ENCODE results near the gene EIF2AK2.

DNA sequence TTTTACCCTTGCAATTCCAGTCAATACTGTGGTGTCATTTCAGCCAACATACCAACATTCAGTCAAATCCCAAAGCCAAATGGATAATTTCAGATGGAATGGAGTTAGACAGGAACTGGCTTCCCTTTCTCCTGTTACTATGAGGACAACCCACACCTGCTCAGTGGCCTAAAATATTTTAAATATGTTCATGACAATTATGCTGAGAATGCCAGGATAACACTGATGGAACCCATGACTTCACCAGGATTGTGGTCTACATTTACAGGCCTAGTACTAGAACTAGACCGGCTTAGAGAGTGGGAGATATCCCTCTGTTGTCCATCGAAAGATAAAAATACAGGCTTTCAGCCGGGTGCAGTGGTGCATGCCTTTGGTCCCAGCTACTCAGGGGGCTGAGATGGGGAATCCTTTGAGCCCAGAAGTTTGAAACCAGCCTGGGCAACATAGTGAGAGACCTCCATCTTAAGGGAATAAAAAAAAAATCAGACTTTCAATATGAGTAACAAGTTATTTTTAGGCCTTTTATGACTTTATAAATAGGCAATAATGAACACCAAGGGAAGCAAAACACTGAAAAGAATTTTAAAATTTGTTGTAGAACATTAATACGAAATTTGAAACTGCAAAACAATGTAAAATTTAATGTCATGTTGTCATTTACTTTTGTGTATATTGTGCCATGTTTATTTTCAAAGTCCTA lies 58.2 kb downstream of the EIF2AK2 start:
- TF ChIP-seq, protein P1, sequence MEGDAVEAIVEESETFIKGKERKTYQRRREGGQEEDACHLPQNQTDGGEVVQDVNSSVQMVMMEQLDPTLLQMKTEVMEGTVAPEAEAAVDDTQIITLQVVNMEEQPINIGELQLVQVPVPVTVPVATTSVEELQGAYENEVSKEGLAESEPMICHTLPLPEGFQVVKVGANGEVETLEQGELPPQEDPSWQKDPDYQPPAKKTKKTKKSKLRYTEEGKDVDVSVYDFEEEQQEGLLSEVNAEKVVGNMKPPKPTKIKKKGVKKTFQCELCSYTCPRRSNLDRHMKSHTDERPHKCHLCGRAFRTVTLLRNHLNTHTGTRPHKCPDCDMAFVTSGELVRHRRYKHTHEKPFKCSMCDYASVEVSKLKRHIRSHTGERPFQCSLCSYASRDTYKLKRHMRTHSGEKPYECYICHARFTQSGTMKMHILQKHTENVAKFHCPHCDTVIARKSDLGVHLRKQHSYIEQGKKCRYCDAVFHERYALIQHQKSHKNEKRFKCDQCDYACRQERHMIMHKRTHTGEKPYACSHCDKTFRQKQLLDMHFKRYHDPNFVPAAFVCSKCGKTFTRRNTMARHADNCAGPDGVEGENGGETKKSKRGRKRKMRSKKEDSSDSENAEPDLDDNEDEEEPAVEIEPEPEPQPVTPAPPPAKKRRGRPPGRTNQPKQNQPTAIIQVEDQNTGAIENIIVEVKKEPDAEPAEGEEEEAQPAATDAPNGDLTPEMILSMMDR (IDR thresholded peaks at IDR 0.05), result no peak
- TF ChIP-seq POLR2A (IDR thresholded peaks at IDR 0.05), result no peak
- no peak for TF ChIP-seq EP300 (IDR thresholded peaks at IDR 0.05)
